ENCODE results near the gene ENDOV.

ENDOV gene

DNA sequence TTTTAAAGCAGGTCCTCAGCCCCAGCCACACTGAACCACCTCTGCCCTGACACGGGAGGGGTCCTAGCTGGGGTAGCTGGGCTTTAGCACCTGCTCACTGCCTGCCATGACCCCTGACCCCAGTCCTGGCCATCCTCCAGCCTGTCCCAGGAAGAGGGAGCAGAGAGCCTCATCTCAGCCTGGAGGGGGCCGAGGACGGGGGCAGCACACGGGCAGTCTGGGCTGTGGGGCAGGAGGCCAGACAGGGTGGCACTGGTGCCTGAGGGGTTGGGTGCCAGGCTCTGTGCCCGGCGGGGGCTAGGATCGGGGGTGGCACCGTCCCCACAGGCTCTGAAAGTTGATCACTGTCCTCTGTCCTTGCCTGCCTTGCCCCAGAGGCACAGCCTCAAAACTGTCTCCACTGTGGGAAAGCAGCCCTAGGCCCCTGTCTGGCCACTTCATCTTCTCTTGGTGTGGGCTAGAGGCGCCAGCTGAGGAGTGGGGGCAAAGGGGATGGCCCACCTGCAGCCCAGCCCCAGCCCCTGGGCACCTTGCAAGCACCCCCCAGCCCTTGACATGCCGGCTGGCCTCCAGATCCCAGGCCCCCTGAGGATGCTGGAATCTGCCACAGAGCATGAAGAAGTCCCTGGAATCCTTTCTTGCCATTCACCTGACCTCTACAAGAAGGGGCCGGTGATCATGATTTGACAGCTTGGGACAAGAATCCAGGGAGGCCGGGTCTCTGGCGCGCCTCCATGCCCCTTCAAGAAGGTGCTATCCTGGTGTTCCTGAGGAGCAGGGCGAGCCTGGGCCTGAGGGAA lies 15.7 kb downstream of the ENDOV start:
- CTCF ChIA-PET: no interaction called here
- H3K9me3 ChIP-seq (ENCODE audit: control extremely low read depth in 1 of 5, control insufficient read depth in 4 of 5, insufficient read depth in 2 of 5, low read depth in 1 of 5, low read length in 4 of 5): no peaks in the 10 kb centered on the region
- no peaks in the 10 kb centered on the region for H3K27me3 ChIP-seq (replicated peaks in 2 of 5; ENCODE audit: control insufficient read depth in 4 of 5, insufficient read depth in 5 of 5, low read length in 4 of 5)
- no peaks in the 10 kb centered on the region for H3K36me3 ChIP-seq (ENCODE audit: control insufficient read depth in 4 of 4, insufficient read depth in 4 of 4, low read length in 3 of 4)
- no peak overlapping the region for H3K27ac ChIP-seq (ENCODE audit: insufficient read depth in 1 of 2, low read depth in 1 of 2, low read length in 2 of 2, poor library complexity in 1 of 2, severe bottlenecking in 2 of 2)
- peaks cover 0 to 9% (median 4%) of the 10 kb centered on the region in 4 experiments for H3K4me1 ChIP-seq (ENCODE audit: control extremely low read depth in 1 of 4, control insufficient read depth in 4 of 4, insufficient read depth in 4 of 4, low read length in 3 of 4)
- no peak for DNase-seq
- POLR2A ChIA-PET: no interaction called here
- H3K4me3 ChIP-seq (ENCODE audit: control insufficient read depth in 1 of 7, extremely low read depth in 1 of 7, insufficient read depth in 4 of 7, low read depth in 2 of 7, low read length in 6 of 7): no peak overlapping the region
- WGBS (ENCODE audit: insufficient coverage): 94% methylated on average over 12 of the region's 15 CpGs

DNA sequence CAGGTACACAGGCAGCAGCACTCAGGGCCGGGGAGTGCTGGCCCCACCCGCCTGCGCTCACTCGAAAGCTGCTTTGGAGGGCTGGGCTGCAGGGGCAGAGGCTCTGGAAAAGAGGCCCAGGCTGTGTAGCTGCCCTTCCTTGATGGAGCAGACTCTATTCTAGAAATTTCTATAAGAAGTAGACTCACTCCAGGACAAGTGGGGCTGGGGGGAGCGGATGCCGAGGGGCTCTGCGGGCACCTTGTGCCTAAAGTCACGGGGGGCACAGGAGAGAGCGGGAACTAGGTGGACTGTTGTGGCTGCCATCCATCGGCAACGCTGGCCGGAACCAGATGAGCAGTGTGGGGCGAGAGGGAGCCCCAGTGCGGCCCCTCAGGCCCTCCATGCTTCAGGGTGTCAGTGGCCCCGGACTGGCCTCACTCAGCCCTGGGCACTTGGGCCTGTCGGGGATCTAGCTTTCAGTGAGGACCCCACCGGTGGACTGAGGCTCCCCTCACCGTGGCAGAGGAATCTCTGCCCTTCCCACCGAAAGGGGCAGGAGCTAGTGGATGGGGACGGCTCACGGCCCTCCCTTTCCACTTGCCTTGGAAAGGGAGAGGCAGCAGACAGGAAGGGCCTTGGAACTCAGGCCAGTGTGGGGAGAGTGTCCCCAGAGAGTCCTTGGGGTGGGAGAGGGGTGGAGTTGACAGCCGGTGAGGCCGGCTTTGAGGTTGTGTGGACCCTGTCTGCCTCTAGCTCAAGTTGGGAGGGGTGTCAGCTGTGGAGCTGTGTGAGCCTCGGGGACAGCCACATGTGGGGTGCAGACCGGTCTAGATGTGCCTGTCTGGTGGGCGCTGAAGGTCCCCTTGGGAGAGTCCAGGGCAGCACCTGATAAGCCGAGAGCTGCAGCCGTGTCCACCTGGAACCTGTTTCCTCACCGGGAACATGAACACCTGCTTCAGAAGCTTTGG lies 16.6 kb downstream of the ENDOV start:
- ChIA-PET POLR2A (no interaction called here), CTCF (no interaction called here)
- H3K36me3 ChIP-seq (ENCODE audit: control insufficient read depth in 4 of 4, insufficient read depth in 4 of 4, low read length in 3 of 4): no peaks in the 10 kb centered on the region
- WGBS (ENCODE audit: insufficient coverage): 95% methylated on average over 28 of the region's 29 CpGs
- H3K4me1 ChIP-seq (ENCODE audit: control extremely low read depth in 1 of 4, control insufficient read depth in 4 of 4, insufficient read depth in 4 of 4, low read length in 3 of 4): peaks cover 0 to 6% (median 3%) of the 10 kb centered on the region in 4 experiments
- no peaks in the 10 kb centered on the region for H3K9me3 ChIP-seq (ENCODE audit: control extremely low read depth in 1 of 5, control insufficient read depth in 4 of 5, insufficient read depth in 2 of 5, low read depth in 1 of 5, low read length in 4 of 5)
- no peak overlapping the region for H3K4me3 ChIP-seq (ENCODE audit: control insufficient read depth in 1 of 7, extremely low read depth in 1 of 7, insufficient read depth in 4 of 7, low read depth in 2 of 7, low read length in 6 of 7)
- no peak overlapping the region for H3K27ac ChIP-seq (ENCODE audit: insufficient read depth in 1 of 2, low read depth in 1 of 2, low read length in 2 of 2, poor library complexity in 1 of 2, severe bottlenecking in 2 of 2)
- H3K27me3 ChIP-seq (replicated peaks in 2 of 5; ENCODE audit: control insufficient read depth in 4 of 5, insufficient read depth in 5 of 5, low read length in 4 of 5): no peaks in the 10 kb centered on the region
- DNase-seq: no peak

DNA sequence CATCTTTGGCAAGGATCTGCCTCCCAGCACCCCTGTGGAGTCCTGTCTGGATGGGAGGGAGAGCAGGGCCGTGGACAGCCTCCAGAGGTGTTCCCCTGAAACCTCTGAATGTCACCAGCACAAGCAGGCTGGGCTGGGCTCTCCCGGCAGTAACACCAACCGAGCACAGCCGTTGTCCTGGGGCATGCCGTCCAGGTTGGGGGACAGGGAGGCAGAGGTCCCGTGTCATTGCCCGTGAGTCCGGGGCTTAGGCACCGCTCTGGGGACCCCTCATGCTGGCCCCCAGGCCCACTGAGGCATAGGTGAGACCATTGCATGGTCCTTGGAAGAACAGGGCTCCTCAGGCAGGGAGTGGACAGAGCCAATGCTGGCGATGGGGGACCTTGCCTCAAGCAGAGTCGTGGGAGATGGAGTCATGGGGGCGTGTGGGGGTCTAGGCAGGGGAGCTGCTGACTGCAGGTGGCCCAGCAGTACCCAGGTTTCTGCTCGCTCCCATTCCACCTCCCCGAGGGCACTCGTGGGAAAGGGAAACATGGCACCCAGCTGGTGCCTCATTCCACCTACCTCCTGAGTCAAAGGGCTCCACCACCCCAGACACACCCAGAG lies 17.5 kb downstream of the ENDOV start:
- DNase-seq: no peak
- Histone ChIP-seq H3K36me3 (ENCODE audit: control insufficient read depth in 4 of 4, insufficient read depth in 4 of 4, low read length in 3 of 4) (no peaks in the 10 kb centered on the region), H3K9me3 (ENCODE audit: control extremely low read depth in 1 of 5, control insufficient read depth in 4 of 5, insufficient read depth in 2 of 5, low read depth in 1 of 5, low read length in 4 of 5) (no peaks in the 10 kb centered on the region), H3K27ac (ENCODE audit: insufficient read depth in 1 of 2, low read depth in 1 of 2, low read length in 2 of 2, poor library complexity in 1 of 2, severe bottlenecking in 2 of 2) (no peak overlapping the region), H3K4me1 (ENCODE audit: control extremely low read depth in 1 of 4, control insufficient read depth in 4 of 4, insufficient read depth in 4 of 4, low read length in 3 of 4) (no peaks in the 10 kb centered on the region), H3K27me3 (replicated peaks in 2 of 5; ENCODE audit: control insufficient read depth in 4 of 5, insufficient read depth in 5 of 5, low read length in 4 of 5) (no peaks in the 10 kb centered on the region), H3K4me3 (ENCODE audit: control insufficient read depth in 1 of 7, extremely low read depth in 1 of 7, insufficient read depth in 4 of 7, low read depth in 2 of 7, low read length in 6 of 7) (no peak overlapping the region)
- ChIA-PET POLR2A (no interaction called here), CTCF (no interaction called here)
- 97% methylated on average over 15 of the region's 15 CpGs for WGBS (ENCODE audit: insufficient coverage)

DNA sequence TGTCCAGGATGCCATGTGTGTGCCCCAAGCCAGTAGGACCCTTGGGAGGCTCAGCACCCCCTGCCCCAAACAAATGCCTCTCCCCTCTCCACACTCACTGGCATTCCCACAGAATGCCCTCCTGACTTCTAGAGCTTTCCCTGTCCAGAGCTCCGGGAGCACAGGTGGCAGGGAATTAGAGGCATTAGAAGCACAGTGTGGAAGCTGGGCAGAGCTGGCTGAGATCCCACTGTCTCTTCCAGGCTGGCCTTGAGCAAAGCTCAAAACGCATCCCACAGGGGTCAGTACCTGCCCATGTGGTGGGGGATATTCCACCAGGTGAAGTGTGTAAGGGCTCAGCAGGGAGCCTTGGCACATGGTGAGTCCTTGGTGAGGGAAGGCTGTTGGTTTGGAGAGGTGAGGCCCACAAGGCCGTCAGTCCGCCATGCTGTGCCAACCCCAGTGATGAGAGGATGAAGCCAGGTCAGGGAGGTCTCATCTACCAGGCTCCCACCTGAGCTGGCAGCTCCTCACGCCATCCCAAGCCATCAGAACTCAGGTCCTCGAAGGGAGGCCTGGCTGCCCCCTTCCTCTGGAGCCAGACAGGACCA lies 18.1 kb downstream of the ENDOV start:
- 100% methylated on average over 6 of the region's 6 CpGs for WGBS (ENCODE audit: insufficient coverage)
- no peak for DNase-seq
- no peak overlapping the region for H3K27ac ChIP-seq (ENCODE audit: insufficient read depth in 1 of 2, low read depth in 1 of 2, low read length in 2 of 2, poor library complexity in 1 of 2, severe bottlenecking in 2 of 2)
- no peaks in the 10 kb centered on the region for H3K4me1 ChIP-seq (ENCODE audit: control extremely low read depth in 1 of 4, control insufficient read depth in 4 of 4, insufficient read depth in 4 of 4, low read length in 3 of 4)
- POLR2A ChIA-PET: no interaction called here
- no peaks in the 10 kb centered on the region for H3K36me3 ChIP-seq (ENCODE audit: control insufficient read depth in 4 of 4, insufficient read depth in 4 of 4, low read length in 3 of 4)
- H3K4me3 ChIP-seq (ENCODE audit: control insufficient read depth in 1 of 7, extremely low read depth in 1 of 7, insufficient read depth in 4 of 7, low read depth in 2 of 7, low read length in 6 of 7): no peak overlapping the region
- CTCF ChIA-PET: interaction anchor here (1.5 kb wide), 1 partner anchor 537 kb away, joined by 5 read pairs; no protein-coding TSS in a partner anchor
- H3K9me3 ChIP-seq (ENCODE audit: control extremely low read depth in 1 of 5, control insufficient read depth in 4 of 5, insufficient read depth in 2 of 5, low read depth in 1 of 5, low read length in 4 of 5): no peaks in the 10 kb centered on the region
- no peaks in the 10 kb centered on the region for H3K27me3 ChIP-seq (replicated peaks in 2 of 5; ENCODE audit: control insufficient read depth in 4 of 5, insufficient read depth in 5 of 5, low read length in 4 of 5)

DNA sequence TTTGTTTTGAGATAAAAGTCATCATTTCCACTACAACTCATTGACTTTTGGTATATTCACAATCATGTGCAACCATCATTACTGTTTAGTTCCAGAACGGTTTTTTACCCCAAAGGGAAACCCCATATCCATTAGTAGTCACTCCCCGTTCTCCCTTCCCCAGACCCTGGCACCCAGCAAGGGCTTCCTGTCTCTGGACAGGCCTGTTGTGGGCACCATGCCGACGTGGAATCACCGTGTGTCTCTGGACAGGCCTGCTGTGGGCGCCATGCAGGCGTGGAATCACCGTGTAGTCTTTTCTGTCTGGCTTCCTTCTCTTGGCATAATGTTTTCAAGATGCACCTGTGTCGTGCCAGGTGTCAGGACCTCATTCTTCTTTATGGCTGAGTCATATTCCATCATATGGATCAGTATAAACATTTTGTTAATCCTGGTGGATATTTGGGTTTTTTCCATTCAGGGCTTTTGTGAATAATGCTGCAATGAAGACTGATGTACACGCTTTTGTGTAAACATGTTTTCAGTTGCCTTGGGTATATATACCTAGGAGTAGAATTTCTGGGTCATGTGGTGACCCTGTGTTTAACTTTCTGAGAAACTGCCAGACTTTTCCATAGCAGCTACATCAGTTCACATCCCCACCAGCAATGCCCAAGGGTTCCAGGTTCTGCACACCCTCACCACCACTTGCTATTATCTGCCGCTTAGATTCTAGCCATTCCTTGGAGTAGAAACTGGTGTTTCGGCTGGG lies 19.1 kb downstream of the ENDOV start:
- CTCF ChIA-PET: interaction anchor here (1.5 kb wide), 1 partner anchor 536 kb away, joined by 5 read pairs; no protein-coding TSS in a partner anchor
- no peaks in the 10 kb centered on the region for H3K36me3 ChIP-seq (ENCODE audit: control insufficient read depth in 4 of 4, insufficient read depth in 4 of 4, low read length in 3 of 4)
- H3K4me3 ChIP-seq (ENCODE audit: control insufficient read depth in 1 of 7, extremely low read depth in 1 of 7, insufficient read depth in 4 of 7, low read depth in 2 of 7, low read length in 6 of 7): no peak overlapping the region
- DNase-seq: no peak
- no peaks in the 10 kb centered on the region for H3K4me1 ChIP-seq (ENCODE audit: control extremely low read depth in 1 of 4, control insufficient read depth in 4 of 4, insufficient read depth in 4 of 4, low read length in 3 of 4)
- no peak overlapping the region for H3K27ac ChIP-seq (ENCODE audit: insufficient read depth in 1 of 2, low read depth in 1 of 2, low read length in 2 of 2, poor library complexity in 1 of 2, severe bottlenecking in 2 of 2)
- POLR2A ChIA-PET: no interaction called here
- H3K27me3 ChIP-seq (replicated peaks in 2 of 5; ENCODE audit: control insufficient read depth in 4 of 5, insufficient read depth in 5 of 5, low read length in 4 of 5): no peaks in the 10 kb centered on the region
- WGBS (ENCODE audit: insufficient coverage): 94% methylated on average over 11 of the region's 12 CpGs
- no peaks in the 10 kb centered on the region for H3K9me3 ChIP-seq (ENCODE audit: control extremely low read depth in 1 of 5, control insufficient read depth in 4 of 5, insufficient read depth in 2 of 5, low read depth in 1 of 5, low read length in 4 of 5)

DNA sequence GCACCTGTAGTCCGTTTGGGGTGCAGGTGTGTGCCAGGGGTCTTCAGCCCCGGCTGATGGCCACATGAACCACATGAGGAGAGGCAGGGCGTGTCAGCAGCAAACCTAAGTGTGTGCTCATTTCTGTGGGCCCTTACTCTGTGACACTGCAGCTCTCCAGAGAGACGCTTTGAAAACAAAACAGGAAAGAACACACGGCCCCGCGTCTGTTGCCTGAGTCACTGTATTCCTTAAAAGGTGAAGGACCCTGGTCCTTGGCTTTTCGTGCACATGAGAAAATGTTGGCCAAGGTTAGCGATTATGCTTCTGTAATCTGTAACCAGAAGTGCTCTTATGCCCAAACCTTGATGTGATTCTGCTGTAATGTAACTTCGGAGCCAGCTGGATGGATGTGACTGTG lies 22.6 kb downstream of the ENDOV start:
- Histone ChIP-seq H3K4me1 (ENCODE audit: control extremely low read depth in 1 of 4, control insufficient read depth in 4 of 4, insufficient read depth in 4 of 4, low read length in 3 of 4) (no peaks in the 10 kb centered on the region), H3K27ac (ENCODE audit: insufficient read depth in 1 of 2, low read depth in 1 of 2, low read length in 2 of 2, poor library complexity in 1 of 2, severe bottlenecking in 2 of 2) (no peak overlapping the region)
- CTCF ChIA-PET: interaction anchor here (0.6 to 4.3 kb wide), 2 partner anchors 10 to 20 kb away, joined by 3 to 14 read pairs; no protein-coding TSS in a partner anchor

More for the DNA sequence above, 22.6 kb downstream of the ENDOV start:
- Histone ChIP-seq H3K4me3 (ENCODE audit: control insufficient read depth in 1 of 7, extremely low read depth in 1 of 7, insufficient read depth in 4 of 7, low read depth in 2 of 7, low read length in 6 of 7) (no peak overlapping the region), H3K9me3 (ENCODE audit: control extremely low read depth in 1 of 5, control insufficient read depth in 4 of 5, insufficient read depth in 2 of 5, low read depth in 1 of 5, low read length in 4 of 5) (no peaks in the 10 kb centered on the region), H3K36me3 (ENCODE audit: control insufficient read depth in 4 of 4, insufficient read depth in 4 of 4, low read length in 3 of 4) (no peaks in the 10 kb centered on the region), H3K27me3 (replicated peaks in 2 of 5; ENCODE audit: control insufficient read depth in 4 of 5, insufficient read depth in 5 of 5, low read length in 4 of 5) (no peaks in the 10 kb centered on the region)
- no peak for DNase-seq
- WGBS (ENCODE audit: insufficient coverage): 95% methylated on average over 10 of the region's 10 CpGs
- POLR2A ChIA-PET: no interaction called here
